GM12892 (cell line): ENCODE measurements around the gene ECHDC3. TPM values are rescaled to one million over a fixed set of nuclear protein-coding genes. Genes with fewer than 3 reads are reported as not detected.

ENCODE experiments used
- DNase-seq: peaks from one replicate; pipeline ENCODE4 v3.0.0; 2011; ENCODE audit not compliant: insufficient read length
- FAIRE-seq: peaks from 2 replicates; lab custom pipeline; 2011; peaks lifted over from hg19 to GRCh38; lab: Jason Lieb, UNC
- POLR2A ChIP-seq: IDR thresholded peaks from 2 replicates; pipeline ENCODE4 v1.6.1; 2011; ENCODE audit warnings: low read depth, low read length, control low read depth
- POLR2AphosphoS5 ChIP-seq: IDR thresholded peaks from 2 replicates; pipeline ENCODE4 v1.6.1; 2011; ENCODE audit warnings: low read depth, low read length, control low read depth
- TAF1 ChIP-seq: IDR thresholded peaks from 2 replicates; pipeline ENCODE4 v1.6.1; 2011; ENCODE audit warnings: low read depth, mild to moderate bottlenecking, control low read depth, low read length, borderline replicate concordance
- polyA plus RNA-seq: library from polyadenylated mRNA; unstranded; fragments of >200 nt; gene quantifications from one replicate; pipeline ENCODE4 v1.2.1, GENCODE V29; 2012; ENCODE audit warnings: missing spikeins, inconsistent platforms; ENCODE audit not compliant: missing spikeins

ECHDC3 gene
- 7.6 TPM for polyA plus RNA-seq

DNA sequence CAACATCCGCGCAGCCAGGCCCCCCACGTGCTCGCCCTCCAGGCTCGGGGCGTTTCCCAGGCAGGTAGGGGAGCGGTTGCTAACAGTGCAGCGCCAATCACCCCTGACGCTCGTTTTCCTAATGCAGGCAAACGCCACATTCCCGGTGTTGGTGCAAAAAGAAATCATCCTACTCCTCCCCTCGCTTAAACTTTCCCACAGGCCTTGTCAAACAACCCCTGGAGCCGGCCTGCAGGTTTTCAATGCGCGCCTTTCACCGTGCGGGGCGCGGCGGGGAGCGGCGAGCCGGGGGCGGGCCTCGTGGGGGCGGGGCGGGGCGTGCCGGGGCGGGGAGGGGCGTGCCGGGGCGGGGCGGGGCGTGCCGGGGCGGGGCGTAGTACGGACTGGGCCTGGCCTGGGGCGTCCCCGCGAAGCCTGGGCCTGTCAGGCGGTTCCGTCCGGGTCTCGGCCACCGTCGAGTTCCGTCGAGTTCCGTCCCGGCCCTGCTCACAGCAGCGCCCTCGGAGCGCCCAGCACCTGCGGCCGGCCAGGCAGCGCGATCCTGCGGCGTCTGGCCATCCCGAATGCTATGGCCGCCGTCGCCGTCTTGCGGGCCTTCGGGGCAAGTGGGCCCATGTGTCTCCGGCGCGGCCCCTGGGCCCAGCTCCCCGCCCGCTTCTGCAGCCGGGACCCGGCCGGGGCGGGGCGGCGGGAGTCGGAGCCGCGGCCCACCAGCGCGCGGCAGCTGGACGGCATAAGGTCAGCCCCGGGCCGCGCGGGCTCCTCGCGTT, at the start of gene ECHDC3:
TSS of gene ECHDC3 (plus strand) at position 374 of the 770 bp plus-strand sequence. CDS start at position 569, 195 bp downstream.
- DNase-seq (peak; percentile 88), FAIRE-seq (no peak)
- TF ChIP-seq POLR2A (no peak), TAF1 (no peak), POLR2AphosphoS5 (no peak)

DNA sequence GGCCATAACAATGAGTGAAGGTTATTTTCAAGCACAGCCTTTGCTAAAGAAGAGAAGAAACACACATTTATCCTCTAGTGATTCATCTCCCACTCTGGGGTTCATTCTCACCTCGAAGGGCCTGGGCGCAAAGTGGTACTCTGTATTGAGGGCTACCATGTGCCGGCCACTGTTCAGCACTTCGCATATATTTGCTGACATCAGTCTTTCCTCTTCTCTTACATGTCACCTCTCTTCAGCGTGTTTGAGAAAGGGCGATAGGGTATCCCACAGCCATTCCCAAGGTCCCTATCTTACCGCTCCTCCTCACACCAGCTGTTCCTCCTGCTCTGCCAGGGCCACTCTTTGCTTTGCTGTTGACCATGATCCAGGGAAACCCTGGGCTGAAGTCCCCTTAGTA, 48.8 kb upstream of the ECHDC3 start:
- DNase-seq (no peak), FAIRE-seq (no peak)
- TF ChIP-seq POLR2A = no peak
- TF ChIP-seq TAF1 = no peak
- no peak for TF ChIP-seq POLR2AphosphoS5

DNA sequence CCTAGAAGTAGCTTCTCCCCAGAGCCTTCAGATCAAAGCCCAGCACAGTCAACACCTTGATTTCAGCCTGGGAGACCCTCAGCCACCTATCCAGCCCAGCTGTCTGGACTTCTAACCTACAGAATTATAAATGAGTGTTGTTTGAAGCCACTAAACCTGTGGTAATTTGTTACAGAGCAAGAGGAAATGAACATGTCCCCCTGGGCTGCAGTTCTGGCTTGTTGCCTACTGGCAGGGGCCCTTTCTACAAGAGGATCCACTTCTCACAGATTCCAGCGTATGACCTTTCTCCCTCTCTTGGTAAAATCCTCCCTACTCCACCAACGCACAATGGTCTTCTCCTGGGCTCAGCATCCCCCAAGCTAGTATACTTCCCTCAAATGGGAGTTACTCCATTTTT, 46.4 kb upstream of the ECHDC3 start:
- TF ChIP-seq POLR2A = no peak
- TF ChIP-seq POLR2AphosphoS5 = no peak
- no peak for TF ChIP-seq TAF1
- no peak for DNase-seq
- FAIRE-seq = no peak

- no peak for DNase-seq
- FAIRE-seq = no peak
Measured at GRCh38 chr10:11697718-11698527, 44.3 kb upstream of the ECHDC3 start.

DNA sequence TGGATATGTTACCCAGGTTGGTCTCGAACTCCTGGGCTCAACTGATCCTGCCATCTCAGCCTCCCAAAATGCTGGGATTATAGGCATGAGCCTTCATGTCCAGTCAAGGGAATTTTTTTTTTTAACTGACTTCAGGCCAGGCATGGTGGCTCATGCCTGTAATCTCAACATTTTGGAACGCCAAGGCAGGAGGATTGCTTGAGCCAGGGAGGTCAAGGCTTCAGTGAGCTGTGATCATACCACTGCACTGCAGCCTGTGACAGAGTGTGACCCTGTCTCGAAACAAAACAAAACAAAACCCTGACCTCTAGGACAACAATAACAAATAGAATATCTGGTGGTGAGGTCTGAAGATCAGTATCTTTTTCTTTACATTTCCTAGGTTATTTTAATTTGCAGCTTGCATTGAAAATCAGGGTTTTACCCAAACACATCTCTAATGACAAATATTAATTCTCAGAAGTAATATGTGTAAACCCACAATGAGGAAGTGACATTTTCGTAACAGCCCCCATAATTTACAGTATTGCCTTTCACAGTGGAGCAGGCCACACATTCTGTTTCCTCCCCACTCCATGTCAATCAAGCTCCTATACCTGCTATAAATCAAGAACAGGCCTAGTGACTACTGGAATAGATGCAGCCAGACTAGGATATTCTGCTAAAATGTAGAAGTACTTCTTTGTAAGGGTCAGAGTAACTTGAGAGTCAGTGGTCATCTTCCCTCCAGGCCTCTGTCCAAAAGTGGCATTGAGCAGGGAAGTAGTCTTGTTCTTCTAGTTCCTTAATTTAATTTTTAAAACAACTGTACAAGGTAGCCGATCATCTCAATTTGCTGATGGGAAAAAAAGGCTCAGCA, 43.3 kb upstream of the ECHDC3 start:
- TF ChIP-seq POLR2AphosphoS5 = no peak
- DNase-seq (peak; percentile 48), FAIRE-seq (peak; percentile 79)

More at GRCh38 chr10:11697718-11698527, 44.3 kb upstream of the ECHDC3 start:
- TF ChIP-seq POLR2AphosphoS5 = no peak
- TF ChIP-seq TAF1 = no peak
- no peak for TF ChIP-seq POLR2A

DNA sequence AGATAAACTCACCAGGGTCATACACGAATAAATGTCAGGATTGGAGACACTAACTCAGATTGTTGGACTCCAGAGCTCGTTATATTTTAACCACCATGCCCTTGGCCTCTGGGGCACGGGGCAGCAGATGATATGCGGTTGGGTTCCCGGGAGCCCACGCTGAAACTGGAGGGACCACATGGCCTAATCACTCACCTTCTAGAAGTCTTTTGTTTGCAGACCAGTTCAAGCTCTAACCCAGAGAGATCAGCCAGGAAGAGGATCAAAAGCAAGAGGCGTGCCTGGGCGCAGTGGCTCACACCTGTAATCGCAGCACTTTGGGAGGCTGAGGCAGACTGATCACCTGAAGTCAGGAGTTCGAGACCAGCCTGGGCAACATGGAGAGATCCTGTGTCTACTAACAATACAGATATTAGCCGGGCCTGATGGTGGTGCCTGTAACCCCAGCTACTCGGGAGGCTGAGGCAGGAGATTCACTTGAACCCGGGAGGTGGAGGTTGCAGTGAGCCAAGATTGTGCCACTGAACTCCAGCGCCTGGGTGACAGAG, 42.6 kb upstream of the ECHDC3 start:
- DNase-seq = no peak
- FAIRE-seq = no peak
- TF ChIP-seq TAF1 (no peak), POLR2AphosphoS5 (no peak), POLR2A (no peak)

DNA sequence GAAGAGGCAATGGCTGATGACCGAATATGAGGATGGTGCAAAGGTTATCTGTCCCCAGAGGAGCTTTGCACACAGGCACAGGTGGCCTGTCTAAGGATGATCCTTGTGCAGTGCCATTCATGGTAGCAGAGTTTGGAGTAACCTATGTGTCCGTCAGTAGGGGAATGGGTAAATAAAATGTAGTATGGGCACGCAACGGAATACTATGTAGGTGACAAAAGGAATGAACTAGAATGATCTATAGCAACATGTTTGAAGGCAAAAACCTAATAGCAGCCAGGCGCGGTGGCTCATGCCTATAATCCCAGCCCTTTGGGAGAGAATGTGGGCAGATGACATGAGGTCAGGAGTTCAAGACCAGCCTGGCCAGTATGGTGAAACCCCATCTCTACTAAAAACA, 41.6 kb upstream of the ECHDC3 start:
- FAIRE-seq (no peak), DNase-seq (no peak)
- TF ChIP-seq POLR2A = no peak
- no peak for TF ChIP-seq TAF1
- no peak for TF ChIP-seq POLR2AphosphoS5

DNA sequence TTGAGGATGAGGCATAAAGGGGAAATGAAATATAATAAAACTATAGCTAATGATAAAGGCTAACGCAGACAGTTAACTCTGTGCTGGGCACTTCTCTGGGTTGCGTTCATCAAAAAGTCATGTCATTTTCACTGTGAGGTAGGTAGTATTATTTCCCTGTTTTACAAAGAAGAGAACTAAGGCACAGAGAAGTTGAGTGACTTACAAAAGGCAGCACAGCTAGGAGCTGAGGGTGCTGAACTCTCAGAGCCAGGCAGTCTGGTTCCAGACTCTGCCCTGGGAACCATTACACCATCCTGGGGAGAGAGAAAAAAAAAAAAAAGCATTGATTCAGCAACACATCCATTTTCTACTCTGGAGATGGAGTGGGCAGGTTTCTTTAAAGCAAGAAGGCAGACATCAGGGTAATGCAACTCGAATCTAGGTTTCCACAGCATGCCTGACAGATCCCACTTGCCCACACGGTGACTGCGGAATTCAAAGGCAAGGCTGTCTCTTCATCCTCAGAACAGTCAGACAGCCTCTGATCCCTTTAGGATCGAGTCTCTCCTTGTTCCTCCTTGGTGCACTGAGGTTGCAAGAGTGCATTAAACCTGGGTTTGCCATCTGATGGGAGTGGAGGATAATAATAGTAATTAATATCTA, 40.6 kb upstream of the ECHDC3 start:
- no peak for DNase-seq
- TF ChIP-seq POLR2A (no peak), TAF1 (no peak), POLR2AphosphoS5 (no peak)
- FAIRE-seq = no peak

- FAIRE-seq (no peak), DNase-seq (no peak)
- TF ChIP-seq TAF1 (no peak), POLR2AphosphoS5 (no peak), POLR2A (no peak)
Measured at GRCh38 chr10:11702264-11702663, 39.9 kb upstream of the ECHDC3 start.

- no peak for DNase-seq
- TF ChIP-seq POLR2AphosphoS5 (no peak), POLR2A (no peak), TAF1 (no peak)
- no peak for FAIRE-seq
Measured at GRCh38 chr10:11704092-11704491, 38.1 kb upstream of the ECHDC3 start.

GRCh38 chr10:11705722-11706121, 36.5 kb upstream of the ECHDC3 start:
- FAIRE-seq (no peak), DNase-seq (no peak)
- TF ChIP-seq POLR2AphosphoS5 = no peak
- no peak for TF ChIP-seq POLR2A
- no peak for TF ChIP-seq TAF1
